Putamen (tissue), 1 donor: ENCODE data around the gene HLA-DRB1.
"Not testable (repeated sequence)": the region's sequence is repeated elsewhere in the genome, so short reads cannot be mapped to it uniquely, and the experiment has no call there.

Experiments used
- DNase-seq: peaks from one replicate; pipeline ENCODE4 v3.0.0-alpha.2; 2016; ENCODE audit warnings: low spot score

HLA-DRB1 gene

GRCh38 chr6:32559747-32560146 is 29.9 kb downstream of the HLA-DRB1 start:
- DNase-seq: no peak

GRCh38 chr6:32558426-32559057 is 31.1 kb downstream of the HLA-DRB1 start:
- no peak for DNase-seq

- no peak for DNase-seq
Measured at GRCh38 chr6:32554116-32554965, 35.3 kb downstream of the HLA-DRB1 start.

GRCh38 chr6:32553037-32553742 is 36.5 kb downstream of the HLA-DRB1 start:
- no peak for DNase-seq

GRCh38 chr6:32551410-32551809 is 38.2 kb downstream of the HLA-DRB1 start:
- no peak for DNase-seq

GRCh38 chr6:32539839-32540238 is 49.8 kb downstream of the HLA-DRB1 start:
- no peak for DNase-seq

GRCh38 chr6:32530431-32530793 is 59.2 kb downstream of the HLA-DRB1 start:
- not testable (repeated sequence) for DNase-seq

- DNase-seq: peak; percentile 8
Measured at GRCh38 chr6:32529697-32530430, 59.8 kb downstream of the HLA-DRB1 start, which contains the start of gene HLA-DRB5. Gene HLA-DRB5, minus strand, starts transcription at chr6:32530287. Its CDS starts 63 bp downstream, at chr6:32530224.
